ENCODE results near the gene ESR1. TPM values are rescaled to one million over a fixed set of nuclear protein-coding genes. Genes with fewer than 3 reads are reported as not detected.

ESR1 gene
- total RNA-seq, 6 experiments from 2014 or later, result 0.07 to 0.63 (median 0.40) TPM

- Mint-ChIP-seq H3K4me3 (no peak overlapping the region), H3K4me1 (ENCODE audit: low read depth) (peaks cover 74% of the 10 kb centered on the region), H3K36me3 (ENCODE audit: low read depth) (peaks cover 19% of the 10 kb centered on the region), H3K27ac (peak overlapping the region; percentile 52), H3K27me3 (ENCODE audit: insufficient read depth) (peaks cover 2% of the 10 kb centered on the region; the same call in 1 of the 2 replicates), H3K9me3 (peaks cover 12% of the 10 kb centered on the region; the same call in 1 of the 2 replicates)
- TF ChIP-seq CTCF (IDR thresholded peaks at IDR 0.05), result no peak
- no peak for DNase-seq
These were observed 292.1 kb downstream of the ESR1 start for GRCh38 chr6:152099446-152100182.

DNA sequence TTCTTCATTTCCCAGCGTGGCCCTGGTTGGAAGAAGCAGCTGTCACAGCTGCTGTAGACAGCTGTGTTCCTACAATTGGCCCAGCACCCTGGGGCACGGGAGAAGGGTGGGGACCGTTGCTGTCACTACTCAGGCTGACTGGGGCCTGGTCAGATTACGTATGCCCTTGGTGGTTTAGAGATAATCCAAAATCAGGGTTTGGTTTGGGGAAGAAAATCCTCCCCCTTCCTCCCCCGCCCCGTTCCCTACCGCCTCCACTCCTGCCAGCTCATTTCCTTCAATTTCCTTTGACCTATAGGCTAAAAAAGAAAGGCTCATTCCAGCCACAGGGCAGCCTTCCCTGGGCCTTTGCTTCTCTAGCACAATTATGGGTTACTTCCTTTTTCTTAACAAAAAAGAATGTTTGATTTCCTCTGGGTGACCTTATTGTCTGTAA, 292.7 kb downstream of the ESR1 start:
- H3K4me1 Mint-ChIP-seq (ENCODE audit: low read depth), result peaks cover 68% of the 10 kb centered on the region
- H3K9me3 Mint-ChIP-seq, result peaks cover 7% of the 10 kb centered on the region; the same call in 1 of the 2 replicates
- peak; percentile 22 for DNase-seq
- H3K27ac Mint-ChIP-seq, result peak overlapping the region; percentile 52
- no peak for TF ChIP-seq CTCF (IDR thresholded peaks at IDR 0.05)
- H3K27me3 Mint-ChIP-seq (ENCODE audit: insufficient read depth), result peaks cover 2% of the 10 kb centered on the region; the same call in 1 of the 2 replicates
- peaks cover 14% of the 10 kb centered on the region for H3K36me3 Mint-ChIP-seq (ENCODE audit: low read depth)
- H3K4me3 Mint-ChIP-seq, result peak overlapping the region; percentile 55

- no peak for DNase-seq
- TF ChIP-seq CTCF (IDR thresholded peaks at IDR 0.05), result no peak
- Mint-ChIP-seq H3K27me3 (ENCODE audit: insufficient read depth) (no peaks in the 10 kb centered on the region; the same call in 1 of the 2 replicates), H3K4me1 (ENCODE audit: low read depth) (peaks cover 25% of the 10 kb centered on the region), H3K36me3 (ENCODE audit: low read depth) (peaks cover 15% of the 10 kb centered on the region), H3K4me3 (no peak overlapping the region), H3K9me3 (no peaks in the 10 kb centered on the region), H3K27ac (no peak overlapping the region)
These were observed 300.5 kb downstream of the ESR1 start for GRCh38 chr6:152107973-152108372.

DNA sequence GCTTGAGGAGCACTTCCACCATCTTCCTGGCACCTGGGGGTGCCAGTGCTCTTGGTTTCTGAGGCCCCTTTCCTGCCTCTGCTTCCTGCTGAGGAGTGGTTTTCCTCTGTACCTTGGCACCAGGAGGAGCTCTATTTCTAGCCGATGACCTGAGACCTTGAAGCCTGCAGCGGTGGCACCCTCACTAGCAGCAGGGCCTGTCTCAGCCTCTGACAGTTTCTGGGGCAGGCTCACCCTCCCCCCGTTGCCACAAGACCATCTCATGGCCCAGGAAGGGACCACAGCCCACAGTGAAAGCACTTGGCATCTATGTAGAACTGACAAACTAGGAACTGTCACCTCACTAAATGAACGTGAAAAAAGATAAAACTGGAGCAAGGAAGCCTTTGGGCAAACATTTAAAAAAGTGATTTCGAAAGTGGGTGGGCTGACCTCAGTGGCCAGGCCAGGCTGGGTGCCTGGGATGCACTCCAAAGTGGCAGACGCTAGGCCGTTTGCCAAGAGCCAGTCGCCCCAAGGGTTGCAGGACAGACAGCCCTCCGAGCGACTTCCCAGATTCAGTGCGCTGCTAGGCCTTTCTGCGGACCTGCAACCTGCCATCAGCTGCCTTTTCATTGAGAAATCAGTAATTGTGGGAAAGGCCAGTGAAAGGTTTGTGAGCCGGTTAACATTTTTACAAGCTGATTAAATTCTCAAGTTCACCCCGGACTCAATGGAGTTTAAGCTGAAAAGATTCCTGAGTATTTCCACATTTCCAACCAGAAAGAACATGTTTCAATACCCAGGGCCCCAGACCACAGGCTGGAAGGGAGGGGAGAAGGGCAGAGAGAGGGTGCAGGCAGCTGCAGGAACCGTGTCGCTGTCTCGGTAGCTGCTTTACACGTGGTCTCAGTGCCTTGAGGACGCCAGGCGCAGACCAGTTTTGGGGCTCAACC, 303.7 kb downstream of the ESR1 start:
- Mint-ChIP-seq H3K27me3 (ENCODE audit: insufficient read depth) (no peaks in the 10 kb centered on the region), H3K27ac (no peak overlapping the region; the same call in 1 of the 2 replicates), H3K9me3 (no peaks in the 10 kb centered on the region), H3K4me3 (peak overlapping the region; percentile 21; the same call in 1 of the 2 replicates), H3K4me1 (ENCODE audit: low read depth) (peaks cover 25% of the 10 kb centered on the region), H3K36me3 (ENCODE audit: low read depth) (peaks cover 13% of the 10 kb centered on the region)
- no peak for TF ChIP-seq CTCF (IDR thresholded peaks at IDR 0.05)
- peak; percentile 29 for DNase-seq

DNA sequence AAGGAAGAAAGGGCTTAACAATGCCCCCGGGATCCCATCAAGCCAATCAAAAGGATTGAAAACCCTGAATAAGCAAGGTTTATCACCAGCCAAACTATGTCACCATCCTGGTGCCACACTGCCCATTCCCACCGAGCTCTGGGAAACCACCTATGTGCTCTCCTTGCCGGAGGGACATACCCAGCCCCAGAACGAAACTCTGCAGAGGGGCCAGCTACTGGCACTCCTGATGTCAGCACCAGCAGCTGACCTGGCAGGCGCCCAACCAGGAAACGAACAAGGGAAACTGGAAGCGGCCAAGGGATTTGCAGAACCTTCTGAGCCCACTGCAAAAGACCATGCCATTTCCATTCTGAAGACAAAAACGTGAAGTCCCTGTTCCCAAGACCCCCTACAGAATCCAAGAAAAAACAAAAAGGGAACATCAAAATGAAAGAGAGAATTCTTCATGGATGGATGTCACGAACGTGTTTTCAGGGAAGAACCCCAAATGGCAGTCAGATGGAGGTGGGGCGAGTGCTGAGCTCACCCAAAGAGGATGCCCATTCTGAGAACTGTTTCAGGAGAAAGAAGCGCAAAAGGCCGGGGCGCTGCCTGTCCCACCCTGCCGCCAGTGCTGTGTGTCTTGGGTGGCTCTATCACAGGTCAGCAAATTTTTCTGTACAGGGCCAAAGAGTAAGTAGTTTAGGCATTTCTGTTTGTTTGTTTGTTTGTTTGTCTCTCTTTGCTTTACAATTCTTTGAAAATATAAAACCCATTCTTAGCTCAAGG, 305.2 kb downstream of the ESR1 start:
- Mint-ChIP-seq H3K27ac (no peak overlapping the region), H3K4me1 (ENCODE audit: low read depth) (peaks cover 17% of the 10 kb centered on the region), H3K4me3 (no peak overlapping the region), H3K27me3 (ENCODE audit: insufficient read depth) (no peaks in the 10 kb centered on the region), H3K36me3 (ENCODE audit: low read depth) (0 out of 2 replicates have a peak, but pooled peaks cover 6% of the 10 kb centered on the region), H3K9me3 (no peaks in the 10 kb centered on the region)
- no peak for TF ChIP-seq CTCF (IDR thresholded peaks at IDR 0.05)
- DNase-seq, result no peak
